ENCODE data around the gene IGSF3.

GRCh38 chr1:116712510-116712909, 45.0 kb upstream of the IGSF3 start:
- TF ChIP-seq PRRX2 (CRISPR knock-in tag; IDR thresholded peaks at IDR 0.05) (no peak), KAT7 (CRISPR knock-in tag; IDR thresholded peaks at IDR 0.05; ENCODE audit: borderline replicate concordance) (no peak), CTCF (IDR thresholded peaks at IDR 0.05) (no peak), NR2C2 (CRISPR knock-in tag; IDR thresholded peaks at IDR 0.05) (no peak), PRDM15 (CRISPR knock-in tag; IDR thresholded peaks at IDR 0.05) (no peak)

All from WTC11 (cell line).